Measurements from ENCODE around the gene EDC3. TPM values are rescaled to one million over a fixed set of nuclear protein-coding genes. Genes with fewer than 3 reads are reported as not detected.
"Not testable (repeated sequence)": the region's sequence is repeated elsewhere in the genome, so short reads cannot be mapped to it uniquely, and the experiment has no call there.

EDC3 gene
- polyA plus RNA-seq, 4 donors = 13.5 to 29.2 (median 21.2) TPM

GRCh38 chr15:74630284-74631086 is 65.3 kb downstream of the EDC3 start:
- DNase-seq (no peak), FAIRE-seq (no peak)
- Histone ChIP-seq H3K4me1 (ENCODE audit: control insufficient read depth in 3 of 3, insufficient read depth in 2 of 3, low read depth in 1 of 3, low read length in 2 of 3) (peaks cover 0 to 2% (median 0%) of the 10 kb centered on the region in 3 donors), H3K27ac (ENCODE audit: low read depth in 1 of 3, low read length in 2 of 3) (no peak overlapping the region), H3K36me3 (ENCODE audit: control insufficient read depth in 3 of 3, insufficient read depth in 2 of 3, low read depth in 1 of 3, low read length in 3 of 3) (peaks cover 27 to 90% (median 28%) of the 10 kb centered on the region in 3 donors), H3K27me3 (ENCODE audit: control insufficient read depth in 3 of 3, insufficient read depth in 3 of 3, low read length in 3 of 3) (no peaks in the 10 kb centered on the region), H3K9me3 (ENCODE audit: control insufficient read depth in 2 of 2, insufficient read depth in 1 of 2, low read depth in 1 of 2, low read length in 1 of 2) (no peaks in the 10 kb centered on the region), H3K4me3 (ENCODE audit: low read depth in 1 of 3, low read length in 3 of 3) (no peak overlapping the region)
- WGBS, 3 donors = 79 to 86% (median 79%) methylated on average over 6 of the region's 6 CpGs

- H3K4me1 ChIP-seq (ENCODE audit: control insufficient read depth in 3 of 3, insufficient read depth in 2 of 3, low read depth in 1 of 3, low read length in 2 of 3); H3K27me3 ChIP-seq (ENCODE audit: control insufficient read depth in 3 of 3, insufficient read depth in 3 of 3, low read length in 3 of 3); H3K27ac ChIP-seq (ENCODE audit: low read depth in 1 of 3, low read length in 2 of 3); FAIRE-seq; H3K9me3 ChIP-seq (ENCODE audit: control insufficient read depth in 2 of 2, insufficient read depth in 1 of 2, low read depth in 1 of 2, low read length in 1 of 2); DNase-seq; H3K4me3 ChIP-seq (ENCODE audit: low read depth in 1 of 3, low read length in 3 of 3): not testable (repeated sequence)
- 83 to 85% (median 84%) methylated on average over 5 to 10 of the region's 10 CpGs for WGBS, 3 donors
- peaks cover 31 to 93% (median 34%) of the 10 kb centered on the region in 3 donors for H3K36me3 ChIP-seq (ENCODE audit: control insufficient read depth in 3 of 3, insufficient read depth in 2 of 3, low read depth in 1 of 3, low read length in 3 of 3)
Measured at GRCh38 chr15:74629696-74630095, 66.1 kb downstream of the EDC3 start.

- Histone ChIP-seq H3K27ac (ENCODE audit: low read depth in 1 of 3, low read length in 2 of 3) (no peak overlapping the region), H3K4me3 (ENCODE audit: low read depth in 1 of 3, low read length in 3 of 3) (no peak overlapping the region), H3K27me3 (ENCODE audit: control insufficient read depth in 3 of 3, insufficient read depth in 3 of 3, low read length in 3 of 3) (no peaks in the 10 kb centered on the region), H3K36me3 (ENCODE audit: control insufficient read depth in 3 of 3, insufficient read depth in 2 of 3, low read depth in 1 of 3, low read length in 3 of 3) (peaks cover 29 to 98% (median 37%) of the 10 kb centered on the region in 3 donors), H3K4me1 (ENCODE audit: control insufficient read depth in 3 of 3, insufficient read depth in 2 of 3, low read depth in 1 of 3, low read length in 2 of 3) (no peaks in the 10 kb centered on the region), H3K9me3 (ENCODE audit: control insufficient read depth in 2 of 2, insufficient read depth in 1 of 2, low read depth in 1 of 2, low read length in 1 of 2) (no peaks in the 10 kb centered on the region)
- WGBS, 3 donors = 65 to 81% (median 79%) methylated on average over 5 of the region's 5 CpGs
- FAIRE-seq (no peak), DNase-seq (no peak)
Measured at GRCh38 chr15:74628949-74629348, 66.9 kb downstream of the EDC3 start.

GRCh38 chr15:74628199-74628598 is 67.6 kb downstream of the EDC3 start:
- H3K36me3 ChIP-seq (ENCODE audit: control insufficient read depth in 3 of 3, insufficient read depth in 2 of 3, low read depth in 1 of 3, low read length in 3 of 3) = peaks cover 28 to 100% (median 38%) of the 10 kb centered on the region in 3 donors
- H3K4me1 ChIP-seq (ENCODE audit: control insufficient read depth in 3 of 3, insufficient read depth in 2 of 3, low read depth in 1 of 3, low read length in 2 of 3) = no peaks in the 10 kb centered on the region
- H3K27me3 ChIP-seq (ENCODE audit: control insufficient read depth in 3 of 3, insufficient read depth in 3 of 3, low read length in 3 of 3) = no peaks in the 10 kb centered on the region
- H3K9me3 ChIP-seq (ENCODE audit: control insufficient read depth in 2 of 2, insufficient read depth in 1 of 2, low read depth in 1 of 2, low read length in 1 of 2) = no peaks in the 10 kb centered on the region
- no peak overlapping the region for H3K27ac ChIP-seq (ENCODE audit: low read depth in 1 of 3, low read length in 2 of 3)
- no peak for FAIRE-seq
- no peak for DNase-seq
- 55 to 81% (median 72%) methylated on average over 3 of the region's 3 CpGs for WGBS, 3 donors
- H3K4me3 ChIP-seq (ENCODE audit: low read depth in 1 of 3, low read length in 3 of 3) = no peak overlapping the region

GRCh38 chr15:74627766-74628165 is 68.1 kb downstream of the EDC3 start:
- no peak for DNase-seq
- no peaks in the 10 kb centered on the region for H3K27me3 ChIP-seq (ENCODE audit: control insufficient read depth in 3 of 3, insufficient read depth in 3 of 3, low read length in 3 of 3)
- no peaks in the 10 kb centered on the region for H3K4me1 ChIP-seq (ENCODE audit: control insufficient read depth in 3 of 3, insufficient read depth in 2 of 3, low read depth in 1 of 3, low read length in 2 of 3)
- H3K36me3 ChIP-seq (ENCODE audit: control insufficient read depth in 3 of 3, insufficient read depth in 2 of 3, low read depth in 1 of 3, low read length in 3 of 3) = peaks cover 30 to 100% (median 40%) of the 10 kb centered on the region in 3 donors
- 77 to 86% (median 84%) methylated on average over 5 of the region's 5 CpGs for WGBS, 3 donors
- no peaks in the 10 kb centered on the region for H3K9me3 ChIP-seq (ENCODE audit: control insufficient read depth in 2 of 2, insufficient read depth in 1 of 2, low read depth in 1 of 2, low read length in 1 of 2)
- no peak overlapping the region for H3K27ac ChIP-seq (ENCODE audit: low read depth in 1 of 3, low read length in 2 of 3)
- no peak for FAIRE-seq
- H3K4me3 ChIP-seq (ENCODE audit: low read depth in 1 of 3, low read length in 3 of 3) = no peak overlapping the region

- Histone ChIP-seq H3K27ac (ENCODE audit: low read depth in 1 of 3, low read length in 2 of 3) (no peak overlapping the region), H3K4me1 (ENCODE audit: control insufficient read depth in 3 of 3, insufficient read depth in 2 of 3, low read depth in 1 of 3, low read length in 2 of 3) (no peaks in the 10 kb centered on the region), H3K36me3 (ENCODE audit: control insufficient read depth in 3 of 3, insufficient read depth in 2 of 3, low read depth in 1 of 3, low read length in 3 of 3) (peaks cover 34 to 100% (median 40%) of the 10 kb centered on the region in 3 donors), H3K9me3 (ENCODE audit: control insufficient read depth in 2 of 2, insufficient read depth in 1 of 2, low read depth in 1 of 2, low read length in 1 of 2) (no peaks in the 10 kb centered on the region), H3K27me3 (ENCODE audit: control insufficient read depth in 3 of 3, insufficient read depth in 3 of 3, low read length in 3 of 3) (no peaks in the 10 kb centered on the region), H3K4me3 (ENCODE audit: low read depth in 1 of 3, low read length in 3 of 3) (no peak overlapping the region)
- no peak for DNase-seq
- no peak for FAIRE-seq
- WGBS, 3 donors = 83 to 91% (median 84%) methylated on average over 10 of the region's 10 CpGs
Measured at GRCh38 chr15:74626752-74627692, 68.8 kb downstream of the EDC3 start.

GRCh38 chr15:74626336-74626735 is 69.5 kb downstream of the EDC3 start:
- DNase-seq (no peak), FAIRE-seq (no peak)
- Histone ChIP-seq H3K36me3 (ENCODE audit: control insufficient read depth in 3 of 3, insufficient read depth in 2 of 3, low read depth in 1 of 3, low read length in 3 of 3) (peaks cover 40 to 100% (median 43%) of the 10 kb centered on the region in 3 donors), H3K4me3 (ENCODE audit: low read depth in 1 of 3, low read length in 3 of 3) (no peak overlapping the region), H3K9me3 (ENCODE audit: control insufficient read depth in 2 of 2, insufficient read depth in 1 of 2, low read depth in 1 of 2, low read length in 1 of 2) (no peaks in the 10 kb centered on the region), H3K27ac (ENCODE audit: low read depth in 1 of 3, low read length in 2 of 3) (no peak overlapping the region), H3K27me3 (ENCODE audit: control insufficient read depth in 3 of 3, insufficient read depth in 3 of 3, low read length in 3 of 3) (no peaks in the 10 kb centered on the region), H3K4me1 (ENCODE audit: control insufficient read depth in 3 of 3, insufficient read depth in 2 of 3, low read depth in 1 of 3, low read length in 2 of 3) (no peaks in the 10 kb centered on the region)
- WGBS, 3 donors = 91 to 95% (median 94%) methylated on average over 7 of the region's 7 CpGs

- FAIRE-seq = no peak
- no peak for DNase-seq
- Histone ChIP-seq H3K4me3 (ENCODE audit: low read depth in 1 of 3, low read length in 3 of 3) (no peak overlapping the region), H3K36me3 (ENCODE audit: control insufficient read depth in 3 of 3, insufficient read depth in 2 of 3, low read depth in 1 of 3, low read length in 3 of 3) (peaks cover 40 to 100% (median 42%) of the 10 kb centered on the region in 3 donors), H3K4me1 (ENCODE audit: control insufficient read depth in 3 of 3, insufficient read depth in 2 of 3, low read depth in 1 of 3, low read length in 2 of 3) (no peaks in the 10 kb centered on the region), H3K9me3 (ENCODE audit: control insufficient read depth in 2 of 2, insufficient read depth in 1 of 2, low read depth in 1 of 2, low read length in 1 of 2) (no peaks in the 10 kb centered on the region), H3K27me3 (ENCODE audit: control insufficient read depth in 3 of 3, insufficient read depth in 3 of 3, low read length in 3 of 3) (no peaks in the 10 kb centered on the region), H3K27ac (ENCODE audit: low read depth in 1 of 3, low read length in 2 of 3) (no peak overlapping the region)
- WGBS, 3 donors = 86 to 91% (median 86%) methylated on average over 6 of the region's 6 CpGs
Measured at GRCh38 chr15:74625693-74626092, 70.1 kb downstream of the EDC3 start.

Measured in small intestine (tissue), 7 donors.